ENCODE measurements around the gene CD22.

The CD22 gene

GRCh38 chr19:35295792-35296462 is 33.1 kb upstream of the CD22 start:
- DNase-seq (ENCODE audit: low spot score) = no peak

GRCh38 chr19:35296644-35297514 is 32.1 kb upstream of the CD22 start:
- DNase-seq (ENCODE audit: low spot score) = no peak

GRCh38 chr19:35297515-35297848 is 31.5 kb upstream of the CD22 start:
- no peak for DNase-seq (ENCODE audit: low spot score)

- DNase-seq (ENCODE audit: low spot score) = no peak
Observed at GRCh38 chr19:35297922-35298321, 31.1 kb upstream of the CD22 start.

- DNase-seq (ENCODE audit: low spot score) = no peak
Observed at GRCh38 chr19:35298561-35298972, 30.4 kb upstream of the CD22 start.

GRCh38 chr19:35299523-35300338 is 29.3 kb upstream of the CD22 start:
- no peak for DNase-seq (ENCODE audit: low spot score)

GRCh38 chr19:35300339-35300649 is 28.7 kb upstream of the CD22 start:
- DNase-seq (ENCODE audit: low spot score) = no peak

- no peak for DNase-seq (ENCODE audit: low spot score)
Observed at GRCh38 chr19:35301961-35302360, 27.0 kb upstream of the CD22 start.

- no peak for DNase-seq (ENCODE audit: low spot score)
Observed at GRCh38 chr19:35302446-35302845, 26.5 kb upstream of the CD22 start.

GRCh38 chr19:35303357-35303915 is 25.6 kb upstream of the CD22 start:
- no peak for DNase-seq (ENCODE audit: low spot score)

GRCh38 chr19:35304036-35304435 is 25.0 kb upstream of the CD22 start:
- DNase-seq (ENCODE audit: low spot score) = no peak

- no peak for DNase-seq (ENCODE audit: low spot score)
Observed at GRCh38 chr19:35305181-35305580, 23.8 kb upstream of the CD22 start.

- DNase-seq (ENCODE audit: low spot score) = no peak
Observed at GRCh38 chr19:35306473-35307246, 22.3 kb upstream of the CD22 start.

GRCh38 chr19:35307931-35308330 is 21.1 kb upstream of the CD22 start:
- no peak for DNase-seq (ENCODE audit: low spot score)

- no peak for DNase-seq (ENCODE audit: low spot score)
Observed at GRCh38 chr19:35308910-35309309, 20.1 kb upstream of the CD22 start.

- DNase-seq (ENCODE audit: low spot score) = no peak
Observed at GRCh38 chr19:35309481-35310279, 19.3 kb upstream of the CD22 start.

- DNase-seq (ENCODE audit: low spot score) = no peak
Observed at GRCh38 chr19:35310331-35310730, 18.7 kb upstream of the CD22 start.

- DNase-seq (ENCODE audit: low spot score) = no peak
Observed at GRCh38 chr19:35310811-35311465, 18.0 kb upstream of the CD22 start.

- DNase-seq (ENCODE audit: low spot score) = no peak
Observed at GRCh38 chr19:35311901-35312665, 16.9 kb upstream of the CD22 start.

- no peak for DNase-seq (ENCODE audit: low spot score)
Observed at GRCh38 chr19:35313587-35313986, 15.4 kb upstream of the CD22 start.

Data from AG08395 (cell line).